HepG2 (cell line): Measurements from ENCODE around the gene AJUBA. TPM values are rescaled to one million over a fixed set of nuclear protein-coding genes. Genes with fewer than 3 reads are reported as not detected.

Experiments
- ADNP ChIP-seq: sonication (generic); formaldehyde crosslinking; IDR thresholded peaks from 2 replicates; pipeline ENCODE4 v1.4.0; 2020; ENCODE audit warnings: missing genetic modification reagents
- CBX1 ChIP-seq: IDR thresholded peaks from one replicate; pipeline ENCODE4 v1.6.1; 2016; ENCODE audit warnings: antibody characterized with exemption, low read depth
- CEBPB ChIP-seq: IDR thresholded peaks from 2 replicates; pipeline ENCODE4 v1.6.1; 2011; ENCODE audit warnings: low read depth, low read length, improper control_type of control experiment, borderline replicate concordance
- CEBPG ChIP-seq: IDR thresholded peaks from 2 replicates; pipeline ENCODE4 v1.6.1; 2016
- HMG20B ChIP-seq: conservative IDR thresholded peaks from 2 replicates; pipeline ENCODE4 v1.6.1; 2016; ENCODE audit warnings: missing genetic modification reagents, missing compliant biosample characterization
- KDM4B ChIP-seq: sonication (generic); formaldehyde crosslinking; IDR thresholded peaks from 2 replicates; pipeline ENCODE4 v1.4.0; 2020; ENCODE audit warnings: missing genetic modification reagents
- KMT2B ChIP-seq: IDR thresholded peaks from 2 replicates; pipeline ENCODE4 v1.6.1; 2016; ENCODE audit warnings: missing genetic modification reagents, missing compliant biosample characterization
- MYC ChIP-seq: sonication (generic); formaldehyde crosslinking; IDR thresholded peaks from 2 replicates; pipeline ENCODE4 v1.9.0; 2021; ENCODE audit warnings: missing genetic modification reagents, borderline replicate concordance
- TARDBP ChIP-seq: sonication (generic); formaldehyde crosslinking; IDR thresholded peaks from 2 replicates; pipeline ENCODE4 v1.8.0; 2022; ENCODE audit warnings: mild to moderate bottlenecking, missing genetic modification reagents
- ZFP36L1 ChIP-seq: sonication (generic); formaldehyde crosslinking; IDR thresholded peaks from 2 replicates; pipeline ENCODE4 v1.8.0; 2022; ENCODE audit warnings: mild to moderate bottlenecking, missing genetic modification reagents, moderate library complexity
- ZMYM3 ChIP-seq: sonication (generic); formaldehyde crosslinking; IDR thresholded peaks from 2 replicates; pipeline ENCODE4 v1.5.1; 2020; ENCODE audit warnings: mild to moderate bottlenecking, missing genetic modification reagents
- ZNF264 ChIP-seq: sonication (generic); formaldehyde crosslinking; IDR thresholded peaks from 2 replicates; pipeline ENCODE4 v1.4.0; 2020; ENCODE audit warnings: missing genetic modification reagents
- ZNF317 ChIP-seq: sonication (generic); formaldehyde crosslinking; IDR thresholded peaks from 2 replicates; pipeline ENCODE4 v1.5.0; 2020; ENCODE audit warnings: mild to moderate bottlenecking, missing genetic modification reagents
- ZNF350 ChIP-seq: sonication (generic); formaldehyde crosslinking; IDR thresholded peaks from 2 replicates; pipeline ENCODE4 v1.4.0; 2020; ENCODE audit warnings: mild to moderate bottlenecking, low read depth, missing genetic modification reagents, borderline replicate concordance
- ZNF839 ChIP-seq: sonication (generic); formaldehyde crosslinking; IDR thresholded peaks from 2 replicates; pipeline ENCODE4 v1.4.0; 2020; ENCODE audit warnings: missing genetic modification reagents, mild to moderate bottlenecking, borderline replicate concordance
- polyA plus RNA-seq, 8 experiments: library from polyadenylated mRNA; depleted of rRNA in 3 of 8; stranded (reverse) in 7 of 8; unstranded in 1 of 8; fragments of >200 nt; fragmentation: Illumina TruSeq in 4 of 8; extraction: Trizol in 4 of 8; gene quantifications; 2 replicates each; pipeline versions ENCODE4 v1.2.1 to v1.2.3, GENCODE V29; 2011 to 2016; ENCODE audit warnings: low read depth in 4 of 8, missing spikeins in 1 of 8, mixed read lengths in 1 of 8; ENCODE audit not compliant: insufficient read depth in 1 of 8
- total RNA-seq, 5 experiments: library from RNA; depleted of rRNA; stranded (reverse); fragments of >200 nt; fragmentation: Illumina TruSeq; extraction: Trizol; gene quantifications; 2 replicates each; pipeline ENCODE4 v1.2.3, GENCODE V29; 2016; ENCODE audit warnings: low read depth in 1 of 5
- TF ChIP-seq, protein P1 (sequence below): sonication (generic); formaldehyde crosslinking; conservative IDR thresholded peaks from 2 replicates; pipeline ENCODE4 v1.4.0; 2020; ENCODE audit warnings: mild to moderate bottlenecking, missing genetic modification reagents, moderate library complexity
- TF ChIP-seq, protein P2 (sequence below): IDR thresholded peaks from 2 replicates; pipeline ENCODE4 v1.6.1; 2016; ENCODE audit warnings: low read depth, borderline replicate concordance
- TF ChIP-seq, protein P3 (sequence below): sonication (generic); formaldehyde crosslinking; IDR thresholded peaks from 2 replicates; pipeline ENCODE4 v1.9.0; 2022; ENCODE audit warnings: missing genetic modification reagents, mild to moderate bottlenecking, borderline replicate concordance
- TF ChIP-seq, protein P4 (sequence below): sonication (generic); formaldehyde crosslinking; IDR thresholded peaks from 2 replicates; pipeline ENCODE4; 2020; ENCODE audit warnings: missing genetic modification reagents, mild to moderate bottlenecking, borderline replicate concordance

The AJUBA gene
- total and polyA plus RNA-seq, 2 of the 13 experiments (the other 11 are each of a cell fraction or from before 2014, with no cell fraction given): 157 to 241 TPM

DNA sequence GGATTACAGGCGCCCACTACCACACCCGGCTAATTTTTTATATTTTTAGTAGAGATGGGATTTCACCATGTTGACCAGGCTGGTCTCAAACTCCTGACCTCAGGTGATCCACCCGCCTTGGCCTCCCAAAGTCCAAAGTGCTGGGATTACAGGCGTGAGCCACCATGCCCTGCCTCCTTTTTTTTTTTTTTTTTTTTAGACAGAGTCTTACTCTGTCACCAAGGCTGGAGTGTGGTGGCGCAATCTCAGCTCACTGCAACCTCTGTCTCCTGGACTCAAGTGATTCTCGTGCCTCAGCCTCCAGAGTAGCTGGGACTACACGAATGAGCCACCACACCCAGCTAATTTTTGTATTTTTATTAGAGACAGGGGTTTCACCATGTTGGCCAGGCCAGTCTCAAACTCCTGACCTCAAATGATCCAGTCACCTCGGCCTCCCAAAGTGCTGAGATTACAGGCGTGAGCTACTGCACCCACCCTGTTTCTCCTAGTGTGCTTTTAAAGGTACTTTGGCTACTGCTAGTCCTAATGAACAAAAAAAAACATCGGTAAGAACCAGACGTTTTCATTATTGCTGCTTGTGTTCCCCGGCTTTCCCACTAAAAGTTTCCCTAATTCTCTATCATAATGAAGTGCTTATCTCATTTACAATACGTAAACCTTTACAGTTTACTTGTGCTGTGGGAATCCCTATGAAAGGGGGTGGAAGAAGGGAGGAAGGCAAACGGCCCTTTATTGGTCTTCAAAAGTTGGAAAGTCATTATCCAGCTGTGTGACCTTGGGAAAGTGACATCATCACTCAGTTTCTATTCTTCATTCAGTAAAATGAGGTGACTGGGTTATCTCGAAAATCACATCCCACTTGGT lies 16.2 kb downstream of the AJUBA start (continued):
- TF ChIP-seq, protein P1, sequence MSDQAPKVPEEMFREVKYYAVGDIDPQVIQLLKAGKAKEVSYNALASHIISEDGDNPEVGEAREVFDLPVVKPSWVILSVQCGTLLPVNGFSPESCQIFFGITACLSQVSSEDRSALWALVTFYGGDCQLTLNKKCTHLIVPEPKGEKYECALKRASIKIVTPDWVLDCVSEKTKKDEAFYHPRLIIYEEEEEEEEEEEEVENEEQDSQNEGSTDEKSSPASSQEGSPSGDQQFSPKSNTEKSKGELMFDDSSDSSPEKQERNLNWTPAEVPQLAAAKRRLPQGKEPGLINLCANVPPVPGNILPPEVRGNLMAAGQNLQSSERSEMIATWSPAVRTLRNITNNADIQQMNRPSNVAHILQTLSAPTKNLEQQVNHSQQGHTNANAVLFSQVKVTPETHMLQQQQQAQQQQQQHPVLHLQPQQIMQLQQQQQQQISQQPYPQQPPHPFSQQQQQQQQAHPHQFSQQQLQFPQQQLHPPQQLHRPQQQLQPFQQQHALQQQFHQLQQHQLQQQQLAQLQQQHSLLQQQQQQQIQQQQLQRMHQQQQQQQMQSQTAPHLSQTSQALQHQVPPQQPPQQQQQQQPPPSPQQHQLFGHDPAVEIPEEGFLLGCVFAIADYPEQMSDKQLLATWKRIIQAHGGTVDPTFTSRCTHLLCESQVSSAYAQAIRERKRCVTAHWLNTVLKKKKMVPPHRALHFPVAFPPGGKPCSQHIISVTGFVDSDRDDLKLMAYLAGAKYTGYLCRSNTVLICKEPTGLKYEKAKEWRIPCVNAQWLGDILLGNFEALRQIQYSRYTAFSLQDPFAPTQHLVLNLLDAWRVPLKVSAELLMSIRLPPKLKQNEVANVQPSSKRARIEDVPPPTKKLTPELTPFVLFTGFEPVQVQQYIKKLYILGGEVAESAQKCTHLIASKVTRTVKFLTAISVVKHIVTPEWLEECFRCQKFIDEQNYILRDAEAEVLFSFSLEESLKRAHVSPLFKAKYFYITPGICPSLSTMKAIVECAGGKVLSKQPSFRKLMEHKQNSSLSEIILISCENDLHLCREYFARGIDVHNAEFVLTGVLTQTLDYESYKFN (CRISPR knock-in tag): peak; percentile 83
- TF ChIP-seq ZNF264 (CRISPR knock-in tag) (peak; percentile 77), CBX1 (peak; percentile 75), CEBPB (peak; percentile 93), MYC (CRISPR knock-in tag) (peak; percentile 25; the same call in 1 of the 2 replicates), TARDBP (CRISPR knock-in tag) (peak; percentile 80), KDM4B (peak; percentile 69; the same call in 1 of the 2 replicates), KMT2B (CRISPR knock-in tag) (peak; percentile 30; the same call in 1 of the 2 replicates), ZNF839 (0 out of 2 replicates have a peak, but pooled peaks have one; percentile 39), ZNF317 (CRISPR knock-in tag) (0 out of 2 replicates have a peak, but pooled peaks have one; percentile 20), ADNP (peak; percentile 95), HMG20B (CRISPR knock-in tag) (0 out of 2 replicates have a peak, but pooled peaks have one; percentile 17), ZMYM3 (CRISPR knock-in tag) (peak; percentile 98), ZNF350 (CRISPR knock-in tag) (peak; percentile 90; the same call in 1 of the 2 replicates), CEBPG (CRISPR knock-in tag) (peak; percentile 96), ZFP36L1 (CRISPR knock-in tag) (peak; percentile 68; the same call in 1 of the 2 replicates)
- TF ChIP-seq, protein P2, sequence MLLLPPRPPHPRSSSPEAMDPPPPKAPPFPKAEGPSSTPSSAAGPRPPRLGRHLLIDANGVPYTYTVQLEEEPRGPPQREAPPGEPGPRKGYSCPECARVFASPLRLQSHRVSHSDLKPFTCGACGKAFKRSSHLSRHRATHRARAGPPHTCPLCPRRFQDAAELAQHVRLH (CRISPR knock-in tag): peak; percentile 95
- TF ChIP-seq, protein P3, sequence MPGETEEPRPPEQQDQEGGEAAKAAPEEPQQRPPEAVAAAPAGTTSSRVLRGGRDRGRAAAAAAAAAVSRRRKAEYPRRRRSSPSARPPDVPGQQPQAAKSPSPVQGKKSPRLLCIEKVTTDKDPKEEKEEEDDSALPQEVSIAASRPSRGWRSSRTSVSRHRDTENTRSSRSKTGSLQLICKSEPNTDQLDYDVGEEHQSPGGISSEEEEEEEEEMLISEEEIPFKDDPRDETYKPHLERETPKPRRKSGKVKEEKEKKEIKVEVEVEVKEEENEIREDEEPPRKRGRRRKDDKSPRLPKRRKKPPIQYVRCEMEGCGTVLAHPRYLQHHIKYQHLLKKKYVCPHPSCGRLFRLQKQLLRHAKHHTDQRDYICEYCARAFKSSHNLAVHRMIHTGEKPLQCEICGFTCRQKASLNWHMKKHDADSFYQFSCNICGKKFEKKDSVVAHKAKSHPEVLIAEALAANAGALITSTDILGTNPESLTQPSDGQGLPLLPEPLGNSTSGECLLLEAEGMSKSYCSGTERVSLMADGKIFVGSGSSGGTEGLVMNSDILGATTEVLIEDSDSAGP (CRISPR knock-in tag): 0 out of 2 replicates have a peak, but pooled peaks have one; percentile 31
- TF ChIP-seq, protein P4, sequence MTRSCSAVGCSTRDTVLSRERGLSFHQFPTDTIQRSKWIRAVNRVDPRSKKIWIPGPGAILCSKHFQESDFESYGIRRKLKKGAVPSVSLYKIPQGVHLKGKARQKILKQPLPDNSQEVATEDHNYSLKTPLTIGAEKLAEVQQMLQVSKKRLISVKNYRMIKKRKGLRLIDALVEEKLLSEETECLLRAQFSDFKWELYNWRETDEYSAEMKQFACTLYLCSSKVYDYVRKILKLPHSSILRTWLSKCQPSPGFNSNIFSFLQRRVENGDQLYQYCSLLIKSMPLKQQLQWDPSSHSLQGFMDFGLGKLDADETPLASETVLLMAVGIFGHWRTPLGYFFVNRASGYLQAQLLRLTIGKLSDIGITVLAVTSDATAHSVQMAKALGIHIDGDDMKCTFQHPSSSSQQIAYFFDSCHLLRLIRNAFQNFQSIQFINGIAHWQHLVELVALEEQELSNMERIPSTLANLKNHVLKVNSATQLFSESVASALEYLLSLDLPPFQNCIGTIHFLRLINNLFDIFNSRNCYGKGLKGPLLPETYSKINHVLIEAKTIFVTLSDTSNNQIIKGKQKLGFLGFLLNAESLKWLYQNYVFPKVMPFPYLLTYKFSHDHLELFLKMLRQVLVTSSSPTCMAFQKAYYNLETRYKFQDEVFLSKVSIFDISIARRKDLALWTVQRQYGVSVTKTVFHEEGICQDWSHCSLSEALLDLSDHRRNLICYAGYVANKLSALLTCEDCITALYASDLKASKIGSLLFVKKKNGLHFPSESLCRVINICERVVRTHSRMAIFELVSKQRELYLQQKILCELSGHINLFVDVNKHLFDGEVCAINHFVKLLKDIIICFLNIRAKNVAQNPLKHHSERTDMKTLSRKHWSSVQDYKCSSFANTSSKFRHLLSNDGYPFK (CRISPR knock-in tag): peak; percentile 48; the same call in 1 of the 2 replicates
